Ishikawa (cell line): ENCODE measurements around the gene PACC1.

Source experiments
- CEBPB ChIP-seq: IDR thresholded peaks from 2 replicates; pipeline ENCODE4 v1.6.1; 2012
- CREB1 ChIP-seq: IDR thresholded peaks from 2 replicates; pipeline ENCODE4 v1.6.1; 2012; ENCODE audit warnings: low read depth
- EGR1 ChIP-seq: IDR thresholded peaks from 2 replicates; pipeline ENCODE4 v1.6.1; 2012
- EP300 ChIP-seq: IDR thresholded peaks from 2 replicates; pipeline ENCODE4 v1.6.1; 2012; ENCODE audit warnings: borderline replicate concordance
- FOXM1 ChIP-seq: IDR thresholded peaks from 2 replicates; pipeline ENCODE4 v1.6.1; 2012; ENCODE audit warnings: low read depth, borderline replicate concordance
- NFIC ChIP-seq: IDR thresholded peaks from 2 replicates; pipeline ENCODE4 v1.6.1; 2012
- RAD21 ChIP-seq: IDR thresholded peaks from 2 replicates; pipeline ENCODE4 v1.6.1; 2012; ENCODE audit warnings: low read depth
- TAF1 ChIP-seq: IDR thresholded peaks from 2 replicates; pipeline ENCODE4 v1.6.1; 2012; ENCODE audit warnings: low read depth, mild to moderate bottlenecking
- TCF12 ChIP-seq: IDR thresholded peaks from 2 replicates; pipeline ENCODE4 v1.6.1; 2012; ENCODE audit warnings: low read depth
- TEAD4 ChIP-seq: IDR thresholded peaks from 2 replicates; pipeline ENCODE4 v1.6.1; 2012
- YY1 ChIP-seq: IDR thresholded peaks from 2 replicates; pipeline ENCODE4 v1.6.1; 2012; ENCODE audit warnings: low read depth
- ZBTB7A ChIP-seq: IDR thresholded peaks from 2 replicates; pipeline ENCODE4 v1.6.1; 2012; ENCODE audit warnings: low read depth
- TF ChIP-seq, protein P1 (sequence below): IDR thresholded peaks from 2 replicates; pipeline ENCODE4 v1.6.1; 2012; ENCODE audit warnings: low read depth, mild to moderate bottlenecking
- TF ChIP-seq, protein P2 (sequence below): IDR thresholded peaks from 2 replicates; pipeline ENCODE4 v1.6.1; 2012
- TF ChIP-seq, protein P3 (sequence below): IDR thresholded peaks from 2 replicates; pipeline ENCODE4 v1.6.1; 2012

The PACC1 gene

GRCh38 chr1:212453156-212453857, 38.6 kb upstream of the PACC1 start:
- TF ChIP-seq FOXM1 (no peak), RAD21 (no peak), NFIC (no peak), EGR1 (no peak), TAF1 (no peak), YY1 (no peak), TCF12 (no peak), EP300 (no peak), ZBTB7A (no peak), CEBPB (no peak), TEAD4 (no peak), CREB1 (no peak)
- TF ChIP-seq, protein P1, sequence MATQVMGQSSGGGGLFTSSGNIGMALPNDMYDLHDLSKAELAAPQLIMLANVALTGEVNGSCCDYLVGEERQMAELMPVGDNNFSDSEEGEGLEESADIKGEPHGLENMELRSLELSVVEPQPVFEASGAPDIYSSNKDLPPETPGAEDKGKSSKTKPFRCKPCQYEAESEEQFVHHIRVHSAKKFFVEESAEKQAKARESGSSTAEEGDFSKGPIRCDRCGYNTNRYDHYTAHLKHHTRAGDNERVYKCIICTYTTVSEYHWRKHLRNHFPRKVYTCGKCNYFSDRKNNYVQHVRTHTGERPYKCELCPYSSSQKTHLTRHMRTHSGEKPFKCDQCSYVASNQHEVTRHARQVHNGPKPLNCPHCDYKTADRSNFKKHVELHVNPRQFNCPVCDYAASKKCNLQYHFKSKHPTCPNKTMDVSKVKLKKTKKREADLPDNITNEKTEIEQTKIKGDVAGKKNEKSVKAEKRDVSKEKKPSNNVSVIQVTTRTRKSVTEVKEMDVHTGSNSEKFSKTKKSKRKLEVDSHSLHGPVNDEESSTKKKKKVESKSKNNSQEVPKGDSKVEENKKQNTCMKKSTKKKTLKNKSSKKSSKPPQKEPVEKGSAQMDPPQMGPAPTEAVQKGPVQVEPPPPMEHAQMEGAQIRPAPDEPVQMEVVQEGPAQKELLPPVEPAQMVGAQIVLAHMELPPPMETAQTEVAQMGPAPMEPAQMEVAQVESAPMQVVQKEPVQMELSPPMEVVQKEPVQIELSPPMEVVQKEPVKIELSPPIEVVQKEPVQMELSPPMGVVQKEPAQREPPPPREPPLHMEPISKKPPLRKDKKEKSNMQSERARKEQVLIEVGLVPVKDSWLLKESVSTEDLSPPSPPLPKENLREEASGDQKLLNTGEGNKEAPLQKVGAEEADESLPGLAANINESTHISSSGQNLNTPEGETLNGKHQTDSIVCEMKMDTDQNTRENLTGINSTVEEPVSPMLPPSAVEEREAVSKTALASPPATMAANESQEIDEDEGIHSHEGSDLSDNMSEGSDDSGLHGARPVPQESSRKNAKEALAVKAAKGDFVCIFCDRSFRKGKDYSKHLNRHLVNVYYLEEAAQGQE: no peak
- TF ChIP-seq, protein P2, sequence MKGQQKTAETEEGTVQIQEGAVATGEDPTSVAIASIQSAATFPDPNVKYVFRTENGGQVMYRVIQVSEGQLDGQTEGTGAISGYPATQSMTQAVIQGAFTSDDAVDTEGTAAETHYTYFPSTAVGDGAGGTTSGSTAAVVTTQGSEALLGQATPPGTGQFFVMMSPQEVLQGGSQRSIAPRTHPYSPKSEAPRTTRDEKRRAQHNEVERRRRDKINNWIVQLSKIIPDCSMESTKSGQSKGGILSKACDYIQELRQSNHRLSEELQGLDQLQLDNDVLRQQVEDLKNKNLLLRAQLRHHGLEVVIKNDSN: no peak
- TF ChIP-seq, protein P3, sequence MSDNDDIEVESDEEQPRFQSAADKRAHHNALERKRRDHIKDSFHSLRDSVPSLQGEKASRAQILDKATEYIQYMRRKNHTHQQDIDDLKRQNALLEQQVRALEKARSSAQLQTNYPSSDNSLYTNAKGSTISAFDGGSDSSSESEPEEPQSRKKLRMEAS: no peak

GRCh38 chr1:212452323-212453155, 37.9 kb upstream of the PACC1 start:
- TF ChIP-seq TAF1 (no peak), TCF12 (no peak), YY1 (no peak), TEAD4 (no peak), NFIC (no peak), FOXM1 (no peak), ZBTB7A (no peak), CEBPB (no peak), CREB1 (no peak), EGR1 (no peak), EP300 (no peak), RAD21 (no peak)
- TF ChIP-seq, protein P3: no peak
- TF ChIP-seq, protein P2: no peak
- TF ChIP-seq, protein P1: no peak

- TF ChIP-seq RAD21 (no peak), TEAD4 (no peak), TCF12 (no peak), TAF1 (no peak)
- TF ChIP-seq, protein P3: no peak
Measured at GRCh38 chr1:212451416-212452322, 37.0 kb upstream of the PACC1 start.

- TF ChIP-seq TAF1 (no peak), EP300 (no peak), TEAD4 (no peak), EGR1 (no peak), CEBPB (no peak), NFIC (no peak), TCF12 (no peak), YY1 (no peak), CREB1 (no peak), FOXM1 (no peak), RAD21 (no peak), ZBTB7A (no peak)
- TF ChIP-seq, protein P3: no peak
- TF ChIP-seq, protein P2: no peak
- TF ChIP-seq, protein P1: no peak
Measured at GRCh38 chr1:212450331-212450881, 35.7 kb upstream of the PACC1 start.
